GM21360 (cell line): ENCODE results near the gene SH2D7.
A peak's percentile ranks its signal among the peaks of the same experiment; 100 is the strongest.

Experiments used
- ATAC-seq: cut with Tn5 transposase; IDR thresholded peaks from one replicate; pipeline ENCODE4 v1.9.1; 2021; ENCODE audit warnings: mild to moderate bottlenecking, moderate library complexity; ENCODE audit not compliant: unreplicated experiment

The SH2D7 gene

DNA sequence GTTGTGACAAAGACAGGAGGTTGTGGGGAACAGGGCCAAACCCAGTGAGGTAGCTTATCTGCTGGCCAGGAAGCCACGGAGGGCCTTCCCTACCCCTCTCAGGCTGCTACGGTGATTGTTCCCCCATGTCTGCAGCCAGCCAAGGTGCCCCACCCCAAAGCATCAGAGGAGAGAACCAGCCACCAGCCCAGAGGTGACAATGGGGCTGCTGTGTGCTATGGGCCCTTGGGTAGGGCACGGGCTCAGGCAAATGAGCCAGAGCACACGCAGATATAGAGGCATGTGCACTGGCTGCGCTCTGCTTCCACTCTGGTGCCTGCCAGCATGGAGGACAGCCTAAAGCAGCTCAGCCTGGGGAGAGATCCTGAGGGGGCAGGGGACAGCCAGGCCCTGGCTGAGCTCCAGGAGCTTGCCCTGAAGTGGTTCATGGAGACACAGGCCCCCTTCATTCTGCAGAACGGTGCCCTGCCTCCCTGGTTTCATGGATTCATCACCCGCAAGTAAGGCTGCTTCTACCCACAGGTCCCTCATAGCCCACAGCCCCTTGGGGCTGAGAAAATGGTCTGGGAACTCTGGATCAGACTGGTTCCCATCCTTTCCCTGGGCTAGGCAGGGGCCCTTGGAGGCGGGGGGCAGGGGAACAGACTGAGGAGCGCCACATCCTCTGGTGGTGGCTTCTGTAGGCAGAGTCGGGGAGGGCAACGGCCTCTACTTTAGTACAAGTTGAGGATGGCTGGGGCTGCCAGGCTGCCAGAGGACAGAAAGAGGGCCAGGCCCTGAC, at the start of gene SH2D7:
TSS of gene SH2D7 (plus strand) at position 301 of the 781 bp plus-strand sequence. CDS start at position 325, 24 bp downstream.
- no peak for ATAC-seq

GRCh38 chr15:78044407-78045155, 47.8 kb upstream of the SH2D7 start:
- no peak for ATAC-seq

DNA sequence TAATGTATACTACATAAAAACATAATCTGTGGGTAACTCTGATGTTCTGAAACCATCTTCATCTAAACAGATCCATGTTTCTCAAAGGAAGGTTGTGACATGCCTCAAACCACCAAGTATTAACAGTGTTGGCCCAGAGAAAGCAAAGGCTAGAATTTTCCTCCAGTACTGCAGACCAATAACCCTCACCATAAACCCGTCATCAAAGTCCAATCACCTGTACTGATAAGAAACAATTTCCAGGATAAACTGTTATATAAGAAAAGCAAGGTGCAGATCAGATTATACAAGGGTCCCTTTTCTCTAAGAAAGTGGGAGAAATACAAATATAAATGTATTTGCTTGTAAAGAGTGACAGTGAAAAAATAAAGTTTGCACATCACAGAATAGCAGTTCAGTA, 47.2 kb upstream of the SH2D7 start:
- no peak for ATAC-seq

GRCh38 chr15:78046796-78047341, 45.5 kb upstream of the SH2D7 start:
- no peak for ATAC-seq

DNA sequence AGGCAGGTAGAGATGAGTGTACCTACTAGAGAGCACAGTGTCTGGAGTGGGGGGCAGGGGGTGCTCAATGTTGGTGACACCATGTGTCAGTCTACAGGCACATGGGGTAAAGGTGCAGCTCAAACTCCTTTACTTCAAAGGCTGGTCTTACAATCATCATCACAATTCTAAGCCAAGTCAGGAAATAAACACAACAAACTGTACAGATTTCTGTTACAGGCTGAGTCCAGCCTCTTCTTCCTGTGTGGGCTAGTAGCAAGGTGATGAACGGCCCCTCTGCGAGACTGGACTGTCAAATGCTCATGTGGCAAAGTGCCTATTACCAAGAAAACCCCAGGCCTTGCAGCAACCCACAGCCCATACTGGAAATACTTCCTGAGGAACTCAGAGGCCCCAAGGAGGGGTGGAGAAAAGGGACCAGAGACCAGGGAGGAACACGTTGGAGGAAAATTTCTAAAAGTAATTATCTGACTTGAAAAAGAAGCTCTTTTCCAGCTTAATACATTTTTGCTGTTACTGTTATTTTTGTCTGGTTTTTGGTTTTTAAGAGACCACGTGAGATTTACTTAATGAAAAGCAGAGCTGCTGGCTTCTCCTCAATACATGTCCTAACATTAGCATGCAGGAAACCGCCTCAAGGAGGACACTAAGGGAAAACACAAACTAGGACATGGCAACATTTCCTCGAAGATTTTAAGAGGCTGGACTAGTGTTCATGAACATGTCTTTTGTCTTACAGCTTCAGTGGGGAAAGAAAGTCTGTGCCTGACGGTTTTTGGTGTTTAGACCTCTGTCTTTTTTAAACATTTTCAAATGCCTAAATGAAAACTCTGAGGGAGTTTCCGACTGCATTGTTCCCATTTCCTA, 44.4 kb upstream of the SH2D7 start:
- no peak for ATAC-seq

DNA sequence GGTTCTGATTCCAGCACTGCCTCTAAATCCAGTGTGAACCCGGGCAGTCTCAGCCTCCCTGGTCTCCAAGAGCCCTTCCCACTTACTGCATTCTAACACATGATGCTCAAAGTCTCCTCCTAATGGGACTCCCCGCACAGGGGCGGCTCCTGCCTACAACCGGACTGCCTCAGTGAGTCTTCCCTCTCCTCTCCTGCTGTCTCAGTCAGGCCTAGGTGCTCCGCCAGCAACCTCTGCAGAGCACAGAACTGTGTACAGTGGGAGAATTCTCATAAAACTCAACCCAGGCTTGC, 43.8 kb upstream of the SH2D7 start:
- ATAC-seq, result no peak

DNA sequence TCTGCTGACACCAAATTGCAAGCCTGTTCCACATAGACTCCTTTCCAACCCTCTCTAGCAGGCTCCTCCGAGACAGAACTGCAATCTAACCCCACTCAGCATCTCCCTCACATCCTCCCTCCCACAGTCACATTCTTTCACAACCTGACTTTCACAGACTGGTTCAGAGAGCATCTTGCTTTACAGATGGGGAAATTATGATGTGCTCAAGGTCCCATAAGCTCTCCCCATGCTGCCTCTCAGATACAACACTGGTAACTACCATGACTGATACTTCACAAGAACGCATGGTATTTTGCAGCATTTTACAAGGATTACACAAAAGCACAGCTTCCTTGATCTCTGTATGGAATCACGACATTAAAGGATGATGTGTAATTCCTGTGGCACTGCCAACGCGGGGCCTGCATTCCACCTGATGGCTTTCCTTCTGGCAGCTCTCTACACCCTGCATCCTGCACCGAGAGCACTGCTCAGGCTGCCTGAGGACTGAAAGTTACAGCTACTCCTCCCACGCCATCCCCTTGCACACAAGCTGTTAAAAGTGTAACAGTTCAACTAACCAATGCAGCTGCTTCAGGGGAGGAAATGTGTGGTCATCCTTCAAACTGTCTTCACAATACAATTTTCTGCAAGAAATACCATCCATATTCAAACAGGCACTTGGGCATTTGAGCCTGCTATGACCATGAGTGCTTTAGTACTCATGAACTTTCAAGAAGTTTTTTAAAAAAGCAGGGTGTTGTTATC, 42.5 kb upstream of the SH2D7 start:
- peak; percentile 72 for ATAC-seq

- ATAC-seq, result peak; percentile 9
Measured at GRCh38 chr15:78050441-78050809, 41.9 kb upstream of the SH2D7 start.

- ATAC-seq, result no peak
Measured at GRCh38 chr15:78050826-78051225, 41.5 kb upstream of the SH2D7 start.

GRCh38 chr15:78051596-78051995, 40.8 kb upstream of the SH2D7 start:
- ATAC-seq, result no peak

DNA sequence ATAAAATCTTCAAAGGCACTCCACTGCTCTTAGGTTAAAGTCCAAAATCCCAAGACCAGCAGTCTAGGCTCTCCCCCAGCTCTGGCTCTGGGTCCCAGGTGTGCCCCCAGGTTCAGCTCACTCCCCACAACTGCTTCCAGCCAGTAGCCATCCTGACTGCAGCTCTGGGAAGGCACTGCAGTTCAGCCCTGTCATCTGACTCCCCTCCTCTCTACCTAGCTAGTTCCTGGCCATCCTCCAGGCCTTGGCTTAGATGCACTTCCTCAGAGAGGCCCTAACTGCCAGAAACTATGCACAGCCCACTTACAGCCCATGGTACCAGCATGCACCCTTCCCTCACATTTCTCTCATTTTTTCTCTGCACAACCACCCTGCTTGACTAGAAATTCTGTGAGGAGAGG, 40.4 kb upstream of the SH2D7 start:
- ATAC-seq, result no peak

GRCh38 chr15:78052545-78052944, 39.8 kb upstream of the SH2D7 start:
- ATAC-seq, result no peak

GRCh38 chr15:78054518-78054917, 37.8 kb upstream of the SH2D7 start:
- no peak for ATAC-seq

GRCh38 chr15:78054966-78055365, 37.4 kb upstream of the SH2D7 start:
- ATAC-seq, result no peak

- no peak for ATAC-seq
Measured at GRCh38 chr15:78055919-78056713, 36.2 kb upstream of the SH2D7 start.

- no peak for ATAC-seq
Measured at GRCh38 chr15:78056714-78057269, 35.6 kb upstream of the SH2D7 start.

DNA sequence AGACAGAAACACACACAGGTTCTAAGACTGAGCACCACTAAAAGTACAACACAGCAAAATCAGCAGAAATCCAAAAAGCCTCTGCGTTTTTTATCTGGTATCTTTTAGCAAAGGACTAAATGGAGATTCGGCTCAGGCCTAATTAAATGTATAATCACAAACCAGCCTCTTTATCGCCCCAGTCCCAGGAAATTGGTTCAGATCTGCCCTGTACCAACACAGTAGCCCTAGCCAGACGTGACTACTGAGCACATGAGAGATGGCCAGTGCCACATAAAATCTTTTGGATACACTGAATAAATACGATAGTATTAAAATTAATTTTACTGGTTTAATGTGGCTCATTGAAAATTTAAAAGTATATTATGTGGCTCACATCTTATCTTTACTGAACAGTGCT, 34.6 kb upstream of the SH2D7 start:
- no peak for ATAC-seq

- no peak for ATAC-seq
Measured at GRCh38 chr15:78058401-78058935, 33.9 kb upstream of the SH2D7 start.

DNA sequence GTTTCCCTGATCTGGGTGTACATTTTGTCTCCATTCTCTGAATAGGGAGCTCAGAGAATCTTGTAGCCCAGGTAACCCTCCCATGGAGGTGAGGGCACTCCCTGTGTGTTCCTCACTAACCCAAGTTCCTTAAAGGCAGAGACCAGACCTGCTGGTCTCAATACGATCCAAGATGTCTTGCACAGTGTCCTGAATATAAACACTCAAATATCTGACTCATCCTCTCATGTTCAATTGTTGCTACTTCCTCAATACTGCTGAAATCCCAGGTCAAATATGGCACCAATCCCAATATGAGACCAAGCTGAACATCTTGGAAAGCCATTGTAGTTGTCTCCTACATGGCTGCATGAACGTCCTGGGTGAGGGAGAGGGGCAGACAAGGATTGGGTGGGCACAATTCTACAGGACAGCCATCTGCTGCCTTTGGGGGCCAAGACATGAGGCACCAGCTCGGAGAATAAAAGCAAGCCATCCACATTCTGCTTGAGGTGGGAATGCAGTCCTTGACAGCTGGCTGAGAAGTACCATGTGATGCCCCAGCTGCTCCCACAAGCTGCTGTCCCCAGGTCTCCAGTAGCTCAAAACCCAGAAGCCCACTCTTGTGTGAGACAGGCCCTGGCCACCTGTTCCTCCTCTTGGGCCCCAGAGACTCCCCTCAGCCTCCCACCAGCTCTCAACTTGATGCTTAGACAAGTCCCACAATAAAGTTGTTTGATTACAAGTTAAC, 33.1 kb upstream of the SH2D7 start:
- ATAC-seq, result no peak
